ENCODE results near the gene ELP1. TPM values are rescaled to one million over a fixed set of nuclear protein-coding genes. Genes with fewer than 3 reads are reported as not detected.
"Not testable (repeated sequence)": the region's sequence is repeated elsewhere in the genome, so short reads cannot be mapped to it uniquely, and the experiment has no call there.

ELP1 gene
- total RNA-seq, 1 donor, result 17.2 TPM

GRCh38 chr9:108854641-108855528 is 79.0 kb downstream of the ELP1 start:
- no peak for DNase-seq (ENCODE audit: low read depth in 2 of 3, low spot score in 2 of 3)

- no peak for DNase-seq (ENCODE audit: low read depth in 2 of 3, low spot score in 2 of 3)
Measured at GRCh38 chr9:108854094-108854493, 79.8 kb downstream of the ELP1 start.

GRCh38 chr9:108852079-108852478 is 81.8 kb downstream of the ELP1 start:
- DNase-seq (ENCODE audit: low read depth in 2 of 3, low spot score in 2 of 3), result no peak

DNA sequence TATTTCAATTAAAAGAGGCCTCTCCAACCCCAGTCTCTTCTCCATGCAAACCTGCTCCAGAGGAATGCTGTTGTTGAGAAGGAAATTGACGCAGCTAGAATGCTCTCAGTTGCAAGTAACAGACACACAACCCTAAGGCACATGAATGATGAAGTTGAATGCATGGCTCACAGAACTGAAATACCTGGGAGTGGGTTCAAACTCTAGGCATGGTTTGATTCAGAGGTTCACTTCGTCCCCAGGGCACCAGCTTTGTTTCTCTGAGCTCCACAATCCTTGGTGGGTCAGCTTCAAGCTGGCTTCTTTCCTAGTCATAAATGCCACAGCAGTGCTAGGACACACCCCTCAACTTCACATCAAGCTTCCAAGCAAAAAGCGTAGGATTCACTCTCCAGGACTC is 82.8 kb downstream of the ELP1 start:
- no peak for DNase-seq (ENCODE audit: low read depth in 2 of 3, low spot score in 2 of 3)

DNA sequence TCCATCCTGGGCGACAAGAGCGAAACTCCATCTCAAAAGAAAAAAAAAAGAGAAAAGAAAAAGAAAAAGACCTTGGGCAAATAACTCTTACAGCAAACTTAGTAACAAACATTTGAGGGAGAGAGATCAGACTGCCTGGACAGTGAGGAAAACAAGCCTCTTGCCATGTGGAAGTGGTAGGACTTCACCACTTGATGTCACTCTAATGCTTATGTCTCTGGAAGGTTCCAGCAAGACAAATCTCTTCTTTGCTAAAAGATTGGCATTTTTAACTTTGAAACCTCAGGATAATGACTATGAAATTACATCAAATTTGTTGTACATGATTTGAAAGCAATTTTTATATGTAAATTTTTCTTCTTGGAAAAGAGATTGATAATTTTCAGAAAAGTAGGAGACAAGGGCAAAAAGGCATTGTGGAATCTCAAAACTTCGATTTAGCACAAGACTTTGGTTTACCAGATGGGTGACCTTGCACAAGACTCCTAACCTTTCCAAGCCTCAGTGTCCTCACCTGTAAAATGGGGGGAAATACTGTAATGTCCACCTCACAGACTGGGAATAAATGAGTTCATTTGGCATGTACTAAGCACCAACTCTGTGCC is 83.5 kb downstream of the ELP1 start:
- peak in 1 of 3 donors; percentile 31 for DNase-seq (ENCODE audit: low read depth in 2 of 3, low spot score in 2 of 3)

DNA sequence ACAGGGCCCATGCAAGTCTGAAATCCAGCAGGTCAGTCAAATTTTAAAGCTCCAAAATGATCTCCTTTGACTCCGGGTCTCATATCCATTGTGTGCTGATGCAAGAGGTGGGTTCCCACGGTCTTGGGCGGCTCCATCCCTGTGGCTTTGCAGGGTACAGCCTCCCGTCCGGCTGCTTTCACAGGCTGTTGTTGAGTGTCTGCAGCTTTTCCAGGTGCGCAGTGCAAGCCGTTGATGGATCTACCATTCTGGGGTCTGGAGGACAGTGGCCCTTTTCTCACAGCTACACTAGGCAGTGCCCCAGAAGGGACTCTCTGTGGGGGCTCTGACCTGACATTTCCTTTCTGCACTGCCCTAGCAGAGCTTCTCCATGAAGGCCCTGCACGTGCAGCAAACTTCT is 85.6 kb downstream of the ELP1 start:
- not testable (repeated sequence) for DNase-seq (ENCODE audit: low read depth in 2 of 3, low spot score in 2 of 3)

GRCh38 chr9:108845947-108846346 is 88.0 kb downstream of the ELP1 start:
- no peak for DNase-seq (ENCODE audit: low read depth in 2 of 3, low spot score in 2 of 3)

- DNase-seq (ENCODE audit: low read depth in 2 of 3, low spot score in 2 of 3), result no peak
Measured at GRCh38 chr9:108845507-108845906, 88.4 kb downstream of the ELP1 start.

DNA sequence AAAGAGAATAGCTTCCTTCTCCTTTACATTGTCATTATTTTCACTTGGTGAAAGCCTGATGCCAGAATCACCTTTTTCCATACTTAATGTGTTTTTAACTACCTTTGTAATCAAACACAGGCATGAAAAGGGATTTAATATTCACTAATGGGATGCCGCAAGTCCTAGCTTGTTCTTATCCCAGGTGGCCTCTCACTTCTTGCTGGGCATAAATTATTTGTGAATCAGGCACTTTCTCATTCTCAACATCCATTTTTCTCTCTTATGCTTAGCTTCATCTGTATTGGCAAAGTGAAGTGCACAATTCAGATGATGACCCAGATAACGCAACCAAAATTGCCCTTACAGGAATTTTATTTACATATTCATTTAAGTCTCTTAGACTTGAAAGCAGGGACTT is 89.1 kb downstream of the ELP1 start:
- no peak for DNase-seq (ENCODE audit: low read depth in 2 of 3, low spot score in 2 of 3)

DNA sequence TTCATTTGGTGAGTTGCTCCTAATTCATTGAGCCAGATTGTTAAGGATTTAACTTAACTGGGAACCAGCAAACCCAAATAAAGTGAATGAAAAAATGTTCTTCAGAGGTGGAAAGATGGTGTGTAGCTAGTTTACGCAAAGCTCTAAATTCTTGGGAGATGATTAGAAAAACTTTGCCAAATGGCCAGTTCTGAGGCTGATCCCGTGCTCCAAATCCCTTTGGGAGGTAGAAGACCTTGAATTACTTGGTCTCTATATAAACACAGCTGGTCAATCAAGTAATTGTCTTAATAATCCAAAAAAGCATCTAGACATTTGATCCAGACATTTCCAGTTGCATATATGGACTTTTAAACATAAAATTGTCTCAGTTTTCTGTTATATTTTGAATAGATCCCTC is 89.5 kb downstream of the ELP1 start:
- no peak for DNase-seq (ENCODE audit: low read depth in 2 of 3, low spot score in 2 of 3)

DNA sequence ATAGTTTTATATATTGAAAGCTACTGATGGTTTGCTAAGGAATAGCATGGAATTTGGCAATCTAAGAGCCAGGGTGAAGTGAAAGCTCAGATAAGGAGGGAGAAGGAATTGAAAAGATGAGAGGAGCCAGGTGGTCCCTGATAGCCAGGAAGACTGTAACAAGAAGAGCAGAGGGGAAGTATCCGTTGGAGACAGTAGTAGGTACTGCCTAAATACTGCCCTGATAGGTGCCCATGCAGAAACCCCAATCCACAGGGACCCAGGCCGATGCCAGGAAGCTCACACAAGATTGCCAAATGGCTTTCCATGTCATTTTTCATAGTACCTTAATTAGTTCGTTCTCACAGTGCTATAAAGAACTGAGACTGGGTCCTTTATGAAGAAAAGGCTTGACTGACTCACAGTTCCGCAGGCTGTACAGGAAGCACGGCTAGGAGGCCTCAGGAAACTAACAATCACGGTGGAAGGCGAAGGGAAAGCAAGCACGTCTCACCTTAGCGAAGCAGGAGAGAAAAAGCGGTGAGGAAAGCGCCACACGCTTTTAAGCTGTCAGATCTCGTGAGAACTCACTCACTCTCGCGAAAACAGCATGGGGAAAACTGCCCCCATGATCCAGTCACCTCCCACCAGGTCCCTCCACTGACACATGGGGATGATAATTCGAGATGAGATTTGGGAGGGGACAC is 91.2 kb downstream of the ELP1 start:
- peak in 2 of 3 donors; percentile 51 to 69 for DNase-seq (ENCODE audit: low read depth in 2 of 3, low spot score in 2 of 3)

GRCh38 chr9:108839561-108839960 is 94.4 kb downstream of the ELP1 start:
- not testable (repeated sequence) for DNase-seq (ENCODE audit: low read depth in 2 of 3, low spot score in 2 of 3)

GRCh38 chr9:108838017-108838416 is 95.9 kb downstream of the ELP1 start:
- DNase-seq (ENCODE audit: low read depth in 2 of 3, low spot score in 2 of 3), result no peak

DNA sequence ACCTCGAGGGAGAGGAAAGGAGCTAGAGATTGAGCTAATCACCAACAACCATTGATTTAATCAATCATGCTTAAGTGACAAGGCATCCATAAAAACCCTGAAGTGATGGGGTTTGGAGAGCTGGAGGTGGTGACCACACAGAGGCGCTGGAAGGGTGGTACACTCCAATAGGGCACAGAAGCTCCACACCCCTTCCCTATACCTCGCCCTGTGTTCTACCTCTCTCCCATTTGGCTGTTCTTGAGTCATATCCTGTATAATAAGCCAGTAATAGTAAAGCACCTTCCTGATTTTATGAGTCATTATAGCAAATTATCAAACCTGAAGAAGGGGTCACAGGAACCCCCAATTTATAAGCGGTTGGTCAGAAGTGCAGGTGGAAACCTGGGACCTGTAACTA is 96.4 kb downstream of the ELP1 start:
- no peak for DNase-seq (ENCODE audit: low read depth in 2 of 3, low spot score in 2 of 3)

DNA sequence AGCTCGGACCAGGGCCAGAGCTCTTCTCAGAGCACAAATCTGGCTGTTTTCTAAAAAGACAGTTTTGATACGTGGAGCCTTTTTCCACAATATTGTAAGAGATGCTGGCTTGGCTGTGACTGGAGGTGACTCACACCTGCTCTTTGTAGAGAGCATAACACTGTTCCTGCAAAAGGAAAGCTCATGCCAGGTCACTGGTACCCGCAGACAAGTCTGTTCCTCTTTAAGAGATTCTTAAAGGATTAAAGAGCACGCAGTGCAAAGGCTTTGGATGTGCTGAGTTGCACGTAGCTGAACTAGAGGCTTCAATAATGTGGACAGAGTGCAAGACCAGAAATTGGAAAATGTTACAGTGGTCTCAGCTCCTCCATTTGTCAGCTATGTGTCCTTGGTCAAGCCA is 97.1 kb downstream of the ELP1 start:
- no peak for DNase-seq (ENCODE audit: low read depth in 2 of 3, low spot score in 2 of 3)

DNA sequence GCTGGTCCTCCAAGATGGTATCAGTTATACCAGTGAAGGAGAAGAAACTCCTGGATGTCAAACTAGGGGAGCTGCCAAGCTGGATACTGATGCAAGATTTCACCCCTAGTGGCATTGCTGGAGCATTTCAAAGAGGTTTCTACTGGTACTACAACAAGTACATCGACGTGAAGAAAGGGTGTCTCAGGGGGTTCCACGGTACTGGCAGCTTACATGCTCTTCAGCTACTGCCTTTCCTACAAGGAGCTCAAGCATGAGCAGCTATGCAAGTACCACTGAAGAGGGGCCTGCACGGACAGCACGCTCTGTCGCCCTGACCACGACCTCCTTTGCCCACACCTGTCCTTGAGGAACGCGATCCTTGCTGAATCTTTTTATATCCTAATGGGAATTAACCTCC is 97.6 kb downstream of the ELP1 start:
- no peak for DNase-seq (ENCODE audit: low read depth in 2 of 3, low spot score in 2 of 3)

GRCh38 chr9:108835831-108836230 is 98.1 kb downstream of the ELP1 start:
- DNase-seq (ENCODE audit: low read depth in 2 of 3, low spot score in 2 of 3), result no peak

DNA sequence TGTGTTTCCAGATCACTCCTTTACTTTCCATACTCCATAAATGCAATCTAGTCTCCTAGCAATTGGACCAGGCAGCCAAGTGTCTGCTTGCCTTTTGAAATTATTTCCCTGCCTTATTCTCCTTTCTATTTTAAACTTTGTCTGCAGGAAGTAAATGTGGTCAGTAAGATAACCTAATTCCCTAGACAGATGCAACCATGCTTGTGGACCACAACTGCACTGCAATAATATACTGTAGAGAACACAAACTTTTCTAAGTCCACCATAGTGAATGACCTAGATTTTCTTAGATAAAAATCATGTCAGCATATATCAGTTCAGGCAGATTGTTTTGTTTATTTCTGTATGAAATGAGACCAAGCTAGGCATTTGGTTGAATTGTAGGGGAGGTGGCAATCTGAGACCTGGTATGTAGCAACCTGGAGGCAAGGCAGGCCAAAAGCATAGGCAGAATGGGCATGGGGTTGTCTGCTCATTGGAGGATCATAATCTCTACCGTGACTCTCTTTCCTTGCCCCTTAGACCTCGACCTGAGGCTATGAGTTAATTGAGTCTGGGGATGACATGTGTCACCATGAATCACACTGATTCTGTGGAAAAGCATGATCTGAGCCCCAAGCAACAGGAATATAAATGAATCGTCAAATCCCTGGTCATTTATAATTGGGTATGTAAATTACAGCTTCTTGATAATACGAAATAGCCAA is 98.8 kb downstream of the ELP1 start:
- DNase-seq (ENCODE audit: low read depth in 2 of 3, low spot score in 2 of 3), result peak in 2 of 3 donors; percentile 44 to 89

GRCh38 chr9:108832179-108832500 is 101.8 kb downstream of the ELP1 start:
- no peak for DNase-seq (ENCODE audit: low read depth in 2 of 3, low spot score in 2 of 3)

GRCh38 chr9:108831496-108832178 is 102.3 kb downstream of the ELP1 start:
- no peak for DNase-seq (ENCODE audit: low read depth in 2 of 3, low spot score in 2 of 3)

- no peak for DNase-seq (ENCODE audit: low read depth in 2 of 3, low spot score in 2 of 3)
Measured at GRCh38 chr9:108830272-108830671, 103.7 kb downstream of the ELP1 start.
